Pancreas (tissue), 10 donors: ENCODE measurements around the gene NES. TPM values are rescaled to one million over a fixed set of nuclear protein-coding genes. Genes with fewer than 3 reads are reported as not detected.

Experiments used
- ATAC-seq, 4 donors: fragments of 200-7000 bp; cut with Tn5 transposase; one replicate each; pipeline versions ENCODE4 v1.8.0 to v1.9.1; 2020; ENCODE audit warnings: mild to moderate bottlenecking in 4 of 4, moderate library complexity in 4 of 4
- DNase-seq, 6 donors: peaks; one replicate each; pipeline ENCODE4 v3.0.0-alpha.2; 2020
- FAIRE-seq: peaks from 2 replicates; lab custom pipeline; 2012; peaks lifted over from hg19 to GRCh38; lab: Jason Lieb, UNC
- H3K27ac ChIP-seq, 4 donors: fragments of 200-600 bp; sonication (generic); 1 replicate in 3 of 4; 2 replicates in 1 of 4; pipeline versions ENCODE4 v1.5.0 to v1.8.0; 2020
- H3K27me3 ChIP-seq, 4 donors: fragments of 200-600 bp; one replicate each; pipeline ENCODE4 v1.8.0; 2021
- H3K36me3 ChIP-seq, 3 donors: fragments of 200-600 bp; sonication (generic) in 1 of 3; one replicate each; pipeline versions ENCODE4 v1.5.0 to v1.8.0; 2020 to 2021
- H3K4me1 ChIP-seq, 3 donors: fragments of 200-600 bp; one replicate each; pipeline ENCODE4 v1.8.0; 2021
- H3K4me3 ChIP-seq, 4 donors: fragments of 200-600 bp; sonication (generic) in 2 of 4; one replicate each; pipeline versions ENCODE4 v1.5.0 to v1.8.0; 2020 to 2021
- H3K9me3 ChIP-seq, 4 donors: fragments of 200-600 bp; one replicate each; pipeline ENCODE4 v1.8.0; 2021
- CTCF ChIP-seq, 4 donors: fragments of 200-600 bp; sonication (generic) in 3 of 4; IDR thresholded peaks; one replicate each; pipeline versions ENCODE4 v1.5.0 to v1.8.0; 2021; ENCODE audit warnings: antibody characterized with exemption in 4 of 4
- WGBS, 2 donors: extraction: QIAGEN DNeasy Blood & Tissue Kit; methylation state at CpG; one replicate each; pipeline ENCODE4 v1.1.7; 2013; 5-methylcytosine and 5-hydroxymethylcytosine counted together
- intact Hi-C, 3 donors: fragments of 100-400 bp; cut with DNase I; formaldehyde crosslinking; loops; one replicate each; pipeline versions ENCODE4 v1.11.1 to v1.14.2; 2022
- polyA plus RNA-seq, 2 donors: library from polyadenylated mRNA; stranded (reverse); fragments of 200-250 nt; gene quantifications; one replicate each; pipeline ENCODE4 v1.2.3, GENCODE V29; 2013
- total RNA-seq, 6 donors: library from RNA; stranded (reverse); fragmentation: NEBNext Ultra II Directional in 4 of 6; extraction: Animal tissue kit (Norgen Biotek cat#: 25700) in 4 of 6; gene quantifications; one replicate each; pipeline versions ENCODE4 v1.2.1 to v1.2.4, GENCODE V29; 2021 to 2023
- donor health status: healthy with polysubstance abuse.
- donor health status: DM: no; HTN: no; CAD: no; lungs with moderate emphysema.
- donor health status: DM: no; HTN: no; CAD: no.
- donor health status: control.
- donor health status: control.
- donor health status: Bipolar disorder and iron deficiency.
- donor health status: DM: yes; HTN: yes; CAD: no.
- donor health status: DM: no; HTN: no; CAD: no.
- donor health status: DM: no; HTN: no; CAD: no.
- donor health status: DM: yes; HTN: yes; CAD: no.

The NES gene
- total and polyA plus RNA-seq, 8 donors = 1.1 to 7.6 (median 3.7) TPM

GRCh38 chr1:156692925-156693847 is 16.0 kb upstream of the NES start:
- Histone ChIP-seq H3K4me1 (peaks cover 5 to 12% (median 9%) of the 10 kb centered on the region in 3 donors), H3K4me3 (no peak overlapping the region), H3K9me3 (no peaks in the 10 kb centered on the region), H3K27me3 (no peaks in the 10 kb centered on the region), H3K27ac (no peak overlapping the region), H3K36me3 (no peaks in the 10 kb centered on the region)
- intact Hi-C loops = loop anchor here in 2 of 3 donors (5.0 kb wide), 1 partner anchor 34 kb away; the partner anchor contains the start of genes ISG20L2 (in 2 of the 2) and METTL25B (in 2 of the 2)
- DNase-seq = peak; percentile 24 to 81 (median 71)
- peak; percentile 80 to 85 (median 84) for ATAC-seq
- no peak for TF ChIP-seq CTCF (IDR thresholded peaks at IDR 0.05)
- no peak for FAIRE-seq
- WGBS, 2 donors = 50 to 60% methylated on average over 14 to 16 of the region's 16 CpGs

- H3K27ac ChIP-seq = no peak overlapping the region
- no peaks in the 10 kb centered on the region for H3K27me3 ChIP-seq
- no peak overlapping the region for H3K4me3 ChIP-seq
- peaks cover 5 to 12% (median 9%) of the 10 kb centered on the region in 3 donors for H3K4me1 ChIP-seq
- DNase-seq = peak in 1 of 6 donors; percentile 61
- ATAC-seq = peak; percentile 52 to 60 (median 60)
- no peak for TF ChIP-seq CTCF (IDR thresholded peaks at IDR 0.05)
- H3K9me3 ChIP-seq = no peaks in the 10 kb centered on the region
- no peaks in the 10 kb centered on the region for H3K36me3 ChIP-seq
- 20 to 24% methylated on average over 13 of the region's 13 CpGs for WGBS, 2 donors
- intact Hi-C loops = loop anchor here in 2 of 3 donors (5.0 kb wide), 1 partner anchor 35 kb away; the partner anchor contains the start of genes ISG20L2 (in 2 of the 2) and METTL25B (in 2 of the 2)
- FAIRE-seq = no peak
Observed at GRCh38 chr1:156692441-156692924, 15.3 kb upstream of the NES start.

GRCh38 chr1:156691665-156692440 is 14.6 kb upstream of the NES start:
- H3K27me3 ChIP-seq = no peaks in the 10 kb centered on the region
- WGBS, 2 donors = 63 to 67% methylated on average over 20 of the region's 20 CpGs
- DNase-seq = peak in 1 of 6 donors; percentile 47

GRCh38 chr1:156691191-156691590 is 14.0 kb upstream of the NES start:
- DNase-seq (peak in 1 of 6 donors; percentile 36), ATAC-seq (no peak), FAIRE-seq (no peak)
- H3K9me3 ChIP-seq = no peaks in the 10 kb centered on the region
- no peak for TF ChIP-seq CTCF (IDR thresholded peaks at IDR 0.05)
- no peak overlapping the region for H3K4me3 ChIP-seq
- intact Hi-C loops = loop anchor here in 2 of 3 donors (5.0 kb wide), 1 partner anchor 36 kb away; the partner anchor contains the start of genes ISG20L2 (in 2 of the 2) and METTL25B (in 2 of the 2)
- no peaks in the 10 kb centered on the region for H3K36me3 ChIP-seq
- WGBS, 2 donors = 77 to 83% methylated on average over 10 of the region's 10 CpGs
- H3K4me1 ChIP-seq = peaks cover 5 to 12% (median 9%) of the 10 kb centered on the region in 3 donors
- H3K27ac ChIP-seq = no peak overlapping the region
- no peaks in the 10 kb centered on the region for H3K27me3 ChIP-seq

More at GRCh38 chr1:156691665-156692440, 14.6 kb upstream of the NES start:
- no peaks in the 10 kb centered on the region for H3K9me3 ChIP-seq
- TF ChIP-seq CTCF (IDR thresholded peaks at IDR 0.05) = no peak
- intact Hi-C loops = loop anchor here in 2 of 3 donors (5.0 kb wide), 1 partner anchor 35 kb away; the partner anchor contains the start of genes ISG20L2 (in 2 of the 2) and METTL25B (in 2 of the 2)
- FAIRE-seq (no peak), ATAC-seq (no peak)
- H3K36me3 ChIP-seq = no peaks in the 10 kb centered on the region
- H3K4me3 ChIP-seq = no peak overlapping the region
- no peak overlapping the region for H3K27ac ChIP-seq
- peaks cover 5 to 12% (median 9%) of the 10 kb centered on the region in 3 donors for H3K4me1 ChIP-seq
